HG02840 (cell line): ENCODE measurements around the gene DUS3L.

Experiments used
- ATAC-seq: cut with Tn5 transposase; IDR thresholded peaks from one replicate; pipeline ENCODE4 v1.9.1; 2021; ENCODE audit warnings: mild to moderate bottlenecking, moderate library complexity, moderate number of reproducible peaks; ENCODE audit not compliant: unreplicated experiment, low FRiP score

Gene DUS3L

DNA sequence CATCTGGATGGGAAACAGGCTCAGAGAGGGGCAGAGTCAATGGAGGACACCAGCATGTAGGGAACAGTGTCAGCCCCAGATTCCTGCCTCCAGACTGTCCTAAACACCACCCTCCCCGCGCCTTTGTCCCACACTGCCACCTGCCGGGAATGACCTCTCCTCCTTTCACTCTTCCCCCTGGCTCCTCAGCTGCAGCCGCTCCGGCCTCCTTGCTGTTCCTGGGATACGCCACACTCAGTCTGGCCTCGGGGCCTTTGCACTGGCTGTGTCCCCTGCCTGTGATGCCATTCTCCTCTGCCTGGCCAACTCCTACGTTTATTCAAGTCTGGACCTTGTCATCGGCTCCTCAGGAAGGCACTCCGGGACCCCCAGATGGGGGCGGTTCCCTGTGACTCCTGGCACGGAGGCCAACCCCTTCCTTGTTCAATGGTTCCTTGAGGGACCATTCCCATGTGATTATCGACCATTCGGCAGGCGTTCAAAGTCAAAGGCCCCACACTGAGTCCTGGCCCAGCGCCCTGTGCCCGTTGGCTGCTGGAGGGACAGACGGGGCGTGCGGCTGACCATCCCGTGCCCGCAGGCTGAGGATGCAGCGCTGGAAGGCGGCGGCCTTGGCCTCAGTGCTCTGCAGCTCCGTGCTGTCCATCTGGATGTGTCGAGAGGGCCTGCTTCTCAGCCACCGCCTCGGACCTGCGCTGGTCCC is 32.8 kb upstream of the DUS3L start:
- no peak for ATAC-seq

DNA sequence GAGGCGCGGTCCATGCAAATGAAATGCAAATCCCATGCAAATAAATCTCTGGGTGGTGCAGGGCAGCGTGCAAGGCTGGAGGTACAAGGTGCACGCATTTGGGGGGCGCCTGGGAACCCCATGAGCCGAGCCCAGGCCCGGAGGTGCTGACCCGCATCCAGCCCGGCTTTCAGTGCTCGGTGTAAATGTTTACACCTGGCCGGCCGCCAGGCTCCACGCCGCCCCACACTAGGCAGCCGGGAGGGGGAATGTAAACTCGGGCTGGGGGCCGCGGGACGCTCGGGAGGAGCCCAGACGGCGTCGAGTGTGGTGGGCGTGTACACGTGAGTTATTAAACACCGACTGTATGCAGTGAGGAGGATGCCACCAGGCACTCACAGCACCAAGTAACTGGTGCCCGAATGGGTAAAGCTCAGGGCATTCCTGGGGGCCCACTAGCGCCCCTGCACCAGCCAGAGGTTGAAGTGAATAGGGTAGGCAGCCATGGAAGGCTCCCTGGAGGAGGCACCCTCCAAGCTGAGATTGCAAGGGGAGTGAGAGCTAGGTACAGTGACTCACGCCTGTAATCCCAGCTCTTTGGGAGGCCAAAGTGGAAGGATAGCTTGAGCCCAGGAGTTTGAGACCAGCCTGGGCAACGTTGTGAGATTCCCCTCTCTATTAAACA is 31.4 kb upstream of the DUS3L start:
- no peak for ATAC-seq

DNA sequence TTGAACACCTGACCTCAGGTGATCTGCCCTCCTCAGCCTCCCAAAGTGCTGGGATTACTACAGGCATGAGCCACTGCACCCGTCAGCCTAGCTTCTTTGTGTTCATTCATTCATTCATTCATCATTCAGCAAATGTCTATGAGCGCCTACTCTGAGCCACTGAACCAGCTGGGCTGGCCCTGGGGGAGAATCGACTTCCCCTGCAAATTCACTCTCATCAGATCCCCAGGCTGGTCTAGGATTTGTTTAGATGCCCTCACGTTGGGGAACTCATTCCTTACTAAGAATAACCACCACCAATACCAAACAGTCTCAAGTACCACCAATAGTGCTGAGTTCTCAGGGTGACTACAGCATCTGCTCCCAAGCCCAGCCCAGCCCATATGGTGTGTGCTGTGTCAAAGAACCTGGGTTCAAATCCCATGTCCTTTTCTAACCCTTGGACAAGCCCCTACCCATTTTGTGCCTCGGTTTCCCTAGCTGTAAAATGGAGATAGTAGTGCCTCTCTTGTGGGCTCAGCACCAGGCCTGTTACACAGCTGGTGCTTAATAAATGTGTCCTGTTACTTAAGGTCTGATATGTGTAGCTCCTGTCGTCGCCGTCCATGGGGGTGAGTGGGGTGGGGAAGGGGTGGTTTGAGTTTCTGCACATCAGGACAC is 30.7 kb upstream of the DUS3L start:
- no peak for ATAC-seq

- ATAC-seq, result no peak
Measured at GRCh38 chr19:5820785-5821184, 29.8 kb upstream of the DUS3L start.

DNA sequence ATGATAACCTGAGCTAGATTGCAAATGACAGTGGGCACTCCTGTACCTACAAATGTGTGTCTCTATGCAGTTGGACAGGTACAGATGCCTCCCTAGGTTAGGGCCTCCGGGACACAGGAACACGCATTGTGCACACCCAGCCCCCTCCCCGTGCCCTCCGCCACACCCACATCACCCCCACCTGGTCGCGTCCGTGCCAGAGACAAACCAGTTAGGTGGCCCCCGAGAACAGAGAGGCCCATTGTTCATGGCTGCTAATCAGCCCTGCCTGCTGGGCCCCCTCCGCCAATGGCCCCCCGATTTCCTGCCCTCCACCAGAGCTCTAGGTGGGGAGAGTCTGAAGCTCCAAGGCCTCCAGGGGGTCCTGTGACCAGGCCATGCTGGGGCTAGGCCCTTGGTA is 27.6 kb upstream of the DUS3L start:
- no peak for ATAC-seq

- no peak for ATAC-seq
Measured at GRCh38 chr19:5817218-5817617, 26.3 kb upstream of the DUS3L start.

DNA sequence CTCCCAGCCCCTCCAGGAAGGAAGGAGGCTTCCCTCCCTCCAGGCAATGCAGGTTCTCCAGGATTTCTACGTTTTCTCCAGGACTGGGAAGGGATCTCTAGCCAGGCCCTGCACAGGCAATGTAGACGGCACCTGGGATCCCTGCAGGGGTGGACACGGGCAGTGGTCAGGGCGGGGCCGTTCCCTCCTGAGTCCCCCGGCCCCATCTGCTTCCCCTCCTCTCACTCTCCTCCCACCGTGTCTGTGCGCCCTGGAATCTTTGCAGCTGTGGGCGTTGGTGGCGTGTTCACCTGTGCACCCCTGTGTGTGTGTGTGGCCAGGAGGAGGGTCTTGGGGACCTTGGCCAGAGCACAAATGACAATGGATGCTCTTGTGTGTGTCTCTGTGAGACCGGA is 23.9 kb upstream of the DUS3L start:
- no peak for ATAC-seq

- no peak for ATAC-seq
Measured at GRCh38 chr19:5814123-5814851, 23.3 kb upstream of the DUS3L start.

- ATAC-seq, result no peak
Measured at GRCh38 chr19:5811117-5811516, 20.2 kb upstream of the DUS3L start.

GRCh38 chr19:5809469-5809868 is 18.5 kb upstream of the DUS3L start:
- no peak for ATAC-seq

GRCh38 chr19:5809053-5809452 is 18.1 kb upstream of the DUS3L start:
- ATAC-seq, result no peak

DNA sequence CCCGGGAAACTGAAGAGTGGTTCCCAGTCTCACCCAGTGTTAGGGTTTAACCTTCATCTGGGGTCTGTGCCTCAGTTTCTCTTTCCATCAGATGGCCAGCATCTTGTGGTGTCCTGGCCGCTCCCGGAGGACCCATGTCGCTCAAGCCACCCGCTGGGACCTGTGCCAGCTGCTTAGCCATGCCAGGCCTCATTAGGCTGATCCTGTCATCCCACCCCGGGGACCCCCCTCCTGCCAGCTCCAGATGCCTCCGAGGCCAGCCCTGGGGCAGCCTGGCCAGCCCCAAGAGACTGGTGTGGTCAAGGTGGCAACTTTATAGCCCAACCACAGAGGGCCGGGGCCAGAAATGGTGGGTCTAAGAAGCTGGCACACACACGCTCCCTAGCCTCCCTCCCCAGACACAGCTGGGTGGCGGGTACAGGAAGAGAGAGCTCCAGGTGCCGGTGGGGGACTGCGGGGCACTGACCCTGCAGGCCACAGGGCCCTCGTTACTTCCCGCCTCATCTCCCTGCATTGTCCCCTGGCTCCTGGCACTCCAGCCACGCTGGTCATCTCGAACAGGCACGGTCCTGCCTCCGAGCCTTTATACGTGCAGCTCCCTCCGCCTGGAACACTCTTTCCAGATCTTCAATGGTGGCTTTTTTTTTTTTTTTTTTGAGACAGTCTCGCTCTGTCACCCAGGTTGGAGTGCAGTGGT is 17.3 kb upstream of the DUS3L start:
- ATAC-seq, result no peak

DNA sequence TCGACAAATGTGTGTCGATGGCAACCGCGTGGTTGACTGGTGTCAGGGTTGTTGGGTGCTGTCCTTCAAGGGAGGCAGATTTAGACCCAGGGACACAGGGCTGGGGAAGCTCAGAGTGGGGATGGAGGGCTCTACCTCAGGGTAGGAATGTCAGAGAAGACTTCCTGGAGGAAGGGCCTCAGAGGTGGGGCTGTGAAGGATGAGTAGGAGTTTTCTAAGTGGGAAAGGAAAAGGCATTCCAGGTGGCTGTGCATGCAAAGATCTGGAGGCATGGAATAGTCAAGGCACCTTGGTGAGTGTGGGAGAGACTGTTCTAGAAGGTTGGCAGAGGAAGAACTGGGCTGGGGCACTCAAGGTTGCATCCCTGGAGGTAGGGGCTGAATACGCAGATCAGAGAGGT is 15.9 kb upstream of the DUS3L start:
- ATAC-seq, result no peak

GRCh38 chr19:5806133-5806489 is 15.1 kb upstream of the DUS3L start:
- no peak for ATAC-seq

DNA sequence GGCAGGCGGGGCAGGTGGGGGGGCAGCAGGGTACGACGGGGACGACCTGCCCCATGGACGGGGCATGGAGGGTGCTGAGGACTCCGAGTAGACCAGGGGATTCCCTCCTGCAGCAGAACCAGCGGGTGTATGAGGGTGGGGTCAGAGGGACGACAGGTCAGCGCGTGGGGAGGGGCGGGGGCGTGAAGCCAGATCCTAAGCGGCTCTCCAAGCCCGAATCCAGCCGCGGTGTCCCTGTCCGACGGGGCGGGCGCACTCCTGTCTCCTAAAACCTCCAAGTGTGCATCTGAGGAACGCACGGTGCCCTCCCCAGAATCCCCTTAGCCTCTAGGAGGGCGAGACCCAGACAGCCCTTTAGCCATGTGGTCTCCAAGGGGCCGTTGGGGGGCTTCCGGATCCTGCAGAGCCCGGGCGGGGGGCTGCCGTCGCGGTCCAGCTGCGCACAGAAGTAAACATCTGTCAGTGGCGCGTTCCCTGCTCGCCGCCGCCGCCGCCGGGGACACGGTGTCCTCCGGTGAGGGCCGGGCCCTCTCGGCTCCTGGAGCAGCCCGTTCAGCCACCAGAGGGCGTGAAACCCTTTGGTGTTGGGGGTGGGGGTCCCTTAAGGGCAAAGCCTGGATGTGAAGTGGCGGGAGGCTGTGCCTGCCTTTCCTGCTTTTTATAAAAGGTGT is 14.6 kb upstream of the DUS3L start:
- no peak for ATAC-seq

- ATAC-seq, result no peak
Measured at GRCh38 chr19:5804516-5805461, 13.8 kb upstream of the DUS3L start, which contains the start of gene NRTN. TSS of gene NRTN (plus strand) at chr19:5805067. CDS start at chr19:5824166, 19,099 bp downstream.

- ATAC-seq, result no peak
Measured at GRCh38 chr19:5803752-5804515, 13.0 kb upstream of the DUS3L start.

DNA sequence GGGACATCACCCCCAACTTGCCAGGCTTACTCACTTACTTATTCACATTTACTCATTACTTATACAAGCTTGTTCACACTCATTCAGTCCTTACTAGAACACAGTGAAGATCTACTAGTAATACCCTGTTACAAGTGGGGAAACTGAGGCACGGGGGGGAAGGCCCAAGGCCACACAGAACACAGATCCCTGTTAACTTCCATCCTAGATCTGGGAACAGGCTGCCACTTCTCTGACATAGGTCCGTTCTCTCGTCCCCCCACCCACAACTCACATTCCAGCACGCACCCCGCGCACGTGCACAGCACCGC is 12.4 kb upstream of the DUS3L start:
- no peak for ATAC-seq
